ENCODE data around the gene ZNHIT6. TPM values are rescaled to one million over a fixed set of nuclear protein-coding genes. Genes with fewer than 3 reads are reported as not detected.
A peak's percentile ranks its signal among the peaks of the same experiment; 100 is the strongest.

ZNHIT6 gene
- total RNA-seq, 1 experiment from 2014 or later = 31.3 TPM

DNA sequence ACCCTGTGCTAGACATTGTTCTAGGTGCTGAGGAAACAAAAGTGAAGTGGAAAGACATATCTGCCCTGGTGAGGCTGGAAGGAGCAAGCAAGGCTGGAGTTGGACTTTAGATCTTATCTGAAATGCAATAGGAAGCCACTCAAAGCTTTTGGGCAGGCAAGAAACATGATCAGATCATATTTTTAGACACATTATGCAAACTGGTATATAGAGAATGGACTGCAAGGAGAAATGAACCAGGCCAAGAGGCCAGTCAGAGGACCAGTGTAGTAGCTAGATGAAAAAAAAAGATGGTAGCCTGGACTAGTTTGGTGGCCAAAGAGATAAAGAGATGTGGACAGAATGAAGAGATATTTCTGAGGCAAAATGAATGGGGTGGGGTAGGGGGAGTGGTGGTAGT is 81.4 kb downstream of the ZNHIT6 start:
- intact Hi-C loops (cut with micrococcal nuclease) = loop anchor here (5.0 kb wide), 1 partner anchor 45 kb away; the partner anchor contains the start of gene CCN1
- Mint-ChIP-seq H3K9me3 (ENCODE audit: unreplicated experiment) (peaks cover 12% of the 10 kb centered on the region), H3K27me3 (ENCODE audit: insufficient read depth, unreplicated experiment) (no peaks in the 10 kb centered on the region), H3K27ac (ENCODE audit: low read depth, unreplicated experiment) (no peak overlapping the region), H3K4me3 (ENCODE audit: unreplicated experiment) (no peak overlapping the region), H3K36me3 (ENCODE audit: insufficient read depth, unreplicated experiment) (peaks cover 9% of the 10 kb centered on the region), H3K4me1 (ENCODE audit: insufficient read depth, unreplicated experiment) (peaks cover 12% of the 10 kb centered on the region)
- DNase-seq (ENCODE audit: unreplicated experiment) = no peak
- no TSS peak for BruUV-seq (replicated peaks)
- no peak for TF ChIP-seq CTCF (IDR thresholded peaks at IDR 0.05; ENCODE audit: unreplicated experiment)
- CTCF ChIA-PET = interaction anchor here (1.2 kb wide), 1 partner anchor 45 kb away, joined by 3 read pairs; no protein-coding TSS in a partner anchor
- POLR2A ChIA-PET = interaction anchor here (1.4 kb wide), 1 partner anchor 355 kb away, joined by 3 read pairs; no protein-coding TSS in a partner anchor

GRCh38 chr1:85624361-85624760 is 83.9 kb downstream of the ZNHIT6 start:
- Mint-ChIP-seq H3K4me3 (ENCODE audit: unreplicated experiment) (no peak overlapping the region), H3K27ac (ENCODE audit: low read depth, unreplicated experiment) (no peak overlapping the region), H3K36me3 (ENCODE audit: insufficient read depth, unreplicated experiment) (peaks cover 9% of the 10 kb centered on the region), H3K27me3 (ENCODE audit: insufficient read depth, unreplicated experiment) (no peaks in the 10 kb centered on the region), H3K9me3 (ENCODE audit: unreplicated experiment) (peaks cover 30% of the 10 kb centered on the region), H3K4me1 (ENCODE audit: insufficient read depth, unreplicated experiment) (peaks cover 9% of the 10 kb centered on the region)
- intact Hi-C loops (cut with micrococcal nuclease) = no loop called here
- no TSS peak for BruUV-seq (replicated peaks)
- CTCF ChIA-PET = interaction anchor here (0.7 to 1.0 kb wide), 3 partner anchors 12 to 35 kb away, joined by 3 to 6 read pairs (median 3); no protein-coding TSS in a partner anchor
- no peak for TF ChIP-seq CTCF (IDR thresholded peaks at IDR 0.05; ENCODE audit: unreplicated experiment)
- peak; percentile 9 for DNase-seq (ENCODE audit: unreplicated experiment)
- POLR2A ChIA-PET = interaction anchor here (1.1 kb wide), 1 partner anchor 43 kb away, joined by 3 read pairs; the partner anchor contains the start of gene CCN1

- POLR2A ChIA-PET = no interaction called here
These were observed 85.2 kb downstream of the ZNHIT6 start for GRCh38 chr1:85623061-85623471.

GRCh38 chr1:85621430-85621829 is 86.8 kb downstream of the ZNHIT6 start:
- Mint-ChIP-seq H3K27me3 (ENCODE audit: insufficient read depth, unreplicated experiment) (no peaks in the 10 kb centered on the region), H3K9me3 (ENCODE audit: unreplicated experiment) (peaks cover 30% of the 10 kb centered on the region), H3K4me3 (ENCODE audit: unreplicated experiment) (no peak overlapping the region), H3K36me3 (ENCODE audit: insufficient read depth, unreplicated experiment) (peaks cover 9% of the 10 kb centered on the region), H3K4me1 (ENCODE audit: insufficient read depth, unreplicated experiment) (no peaks in the 10 kb centered on the region), H3K27ac (ENCODE audit: low read depth, unreplicated experiment) (no peak overlapping the region)
- no peak for DNase-seq (ENCODE audit: unreplicated experiment)
- TF ChIP-seq CTCF (IDR thresholded peaks at IDR 0.05; ENCODE audit: unreplicated experiment) = no peak
- ChIA-PET POLR2A (interaction anchor here (0.7 to 1.1 kb wide), 2 partner anchors 36 to 214 kb away, joined by 3 to 5 read pairs; no protein-coding TSS in a partner anchor), CTCF (no interaction called here)
- intact Hi-C loops (cut with micrococcal nuclease) = no loop called here
- BruUV-seq (replicated peaks) = no TSS peak

More at GRCh38 chr1:85623061-85623471, 85.2 kb downstream of the ZNHIT6 start:
- peak; percentile 25 for DNase-seq (ENCODE audit: unreplicated experiment)
- H3K27me3 Mint-ChIP-seq (ENCODE audit: insufficient read depth, unreplicated experiment) = no peaks in the 10 kb centered on the region
- H3K4me3 Mint-ChIP-seq (ENCODE audit: unreplicated experiment) = no peak overlapping the region
- CTCF ChIA-PET = interaction anchor here (0.6 kb wide), 2 partner anchors 8 to 16 kb away, joined by 3 read pairs; no protein-coding TSS in a partner anchor
- H3K9me3 Mint-ChIP-seq (ENCODE audit: unreplicated experiment) = peaks cover 30% of the 10 kb centered on the region
- H3K4me1 Mint-ChIP-seq (ENCODE audit: insufficient read depth, unreplicated experiment) = no peaks in the 10 kb centered on the region
- no TSS peak for BruUV-seq (replicated peaks)
- no peak for TF ChIP-seq CTCF (IDR thresholded peaks at IDR 0.05; ENCODE audit: unreplicated experiment)
- intact Hi-C loops (cut with micrococcal nuclease) = no loop called here
- peaks cover 9% of the 10 kb centered on the region for H3K36me3 Mint-ChIP-seq (ENCODE audit: insufficient read depth, unreplicated experiment)
- H3K27ac Mint-ChIP-seq (ENCODE audit: low read depth, unreplicated experiment) = no peak overlapping the region
